Neural cell (in vitro differentiated cells): ENCODE results near the gene BEND5. TPM values are rescaled to one million over a fixed set of nuclear protein-coding genes. Genes with fewer than 3 reads are reported as not detected.

Source experiments
- H2AFZ ChIP-seq: fragments of 200-600, 300-800 bp; sonication (generic), shearing (Covaris generic); 2 replicates; pipeline ENCODE4 v1.6.0; 2014; ENCODE audit warnings: low read depth, mild to moderate bottlenecking, antibody characterized with exemption, low read length, moderate library complexity
- H3F3A ChIP-seq: fragments of 200-600 bp; shearing (Covaris generic); 2 replicates; pipeline ENCODE4 v1.6.1; 2016; ENCODE audit warnings: mild to moderate bottlenecking, moderate library complexity, mixed read lengths, antibody characterized with exemption, low read length; ENCODE audit not compliant: insufficient read depth, poor library complexity, severe bottlenecking
- H3K27ac ChIP-seq: fragments of 200-600, 300-800 bp; sonication (generic), shearing (Covaris generic); 2 replicates; pipeline ENCODE4 v1.5.1; 2014; ENCODE audit warnings: mild to moderate bottlenecking, low read length, moderate library complexity
- H3K27me3 ChIP-seq: fragments of 300-800, 200-600 bp; sonication (generic), shearing (Covaris generic); 2 replicates; pipeline ENCODE4 v1.6.0; 2014; ENCODE audit warnings: mild to moderate bottlenecking, low read depth, low read length, moderate library complexity; ENCODE audit not compliant: insufficient read depth
- H3K36me3 ChIP-seq: fragments of 300-800, 200-600 bp; sonication (generic), shearing (Covaris generic); 2 replicates; pipeline ENCODE4 v1.5.1; 2014; ENCODE audit warnings: mild to moderate bottlenecking, antibody characterized with exemption, low read length, moderate library complexity; ENCODE audit not compliant: insufficient read depth
- H3K4me2 ChIP-seq: fragments of 300-800, 200-600 bp; sonication (generic), shearing (Covaris generic); 2 replicates; pipeline ENCODE4 v1.6.0; 2014; ENCODE audit warnings: mild to moderate bottlenecking, low read length
- H3K4me3 ChIP-seq: fragments of 300-800, 200-600 bp; sonication (generic), shearing (Covaris generic); 2 replicates; pipeline ENCODE4 v1.5.1; 2014; ENCODE audit warnings: mild to moderate bottlenecking, low read length, moderate library complexity
- H3K79me2 ChIP-seq: fragments of 200-600 bp; shearing (Covaris generic); replicated peaks from 2 replicates; pipeline ENCODE4 v1.6.0; 2014; ENCODE audit warnings: mild to moderate bottlenecking, low read length, moderate library complexity; ENCODE audit not compliant: insufficient read depth
- H3K9ac ChIP-seq: fragments of 300-800, 200-600 bp; sonication (generic), shearing (Covaris generic); 2 replicates; pipeline ENCODE4 v1.6.1; 2016; ENCODE audit warnings: mild to moderate bottlenecking, low read length, mixed read lengths
- H3K9me2 ChIP-seq: fragments of 200-600 bp; shearing (Covaris generic); 2 replicates; pipeline ENCODE4 v1.6.1; 2016; ENCODE audit warnings: mild to moderate bottlenecking, low read length, mixed read lengths; ENCODE audit not compliant: insufficient read depth
- H3K9me3 ChIP-seq: fragments of 200-600, 300-800 bp; sonication (generic), shearing (Covaris generic); 2 replicates; pipeline ENCODE4 v1.6.1; 2016; ENCODE audit warnings: mild to moderate bottlenecking, mixed run types, low read length, moderate library complexity, mixed read lengths
- H4K20me1 ChIP-seq: fragments of 200-600 bp; shearing (Covaris generic); 2 replicates; pipeline ENCODE4 v1.6.1; 2016; ENCODE audit warnings: mild to moderate bottlenecking, mixed run types; ENCODE audit not compliant: insufficient read depth
- CTCF ChIP-seq: fragments of 450-650 bp; IDR thresholded peaks from 2 replicates; pipeline ENCODE4 v1.5.1; 2014; ENCODE audit warnings: antibody characterized with exemption, mild to moderate bottlenecking, moderate library complexity; ENCODE audit not compliant: poor library complexity, severe bottlenecking
- EP300 ChIP-seq: fragments of 450-650 bp; conservative IDR thresholded peaks from 2 replicates; pipeline ENCODE4 v1.6.1; 2014; ENCODE audit warnings: antibody characterized with exemption, mild to moderate bottlenecking, moderate library complexity; ENCODE audit not compliant: poor library complexity, severe bottlenecking
- EZH2 ChIP-seq: fragments of 200-600, 300-800 bp; shearing (Covaris generic), sonication (generic); IDR thresholded peaks from 2 replicates; pipeline ENCODE4 v1.6.1; 2014; ENCODE audit warnings: antibody characterized with exemption, low read length, borderline replicate concordance, mild to moderate bottlenecking; ENCODE audit not compliant: insufficient read depth, poor library complexity, severe bottlenecking
- MXI1 ChIP-seq: fragments of 450-650 bp; conservative IDR thresholded peaks from 2 replicates; pipeline ENCODE4 v1.6.1; 2014; ENCODE audit warnings: antibody characterized with exemption, mild to moderate bottlenecking; ENCODE audit not compliant: poor library complexity, severe bottlenecking
- POLR2AphosphoS5 ChIP-seq: IDR thresholded peaks from 2 replicates; pipeline ENCODE4 v1.6.1; 2012
- RAD21 ChIP-seq: fragments of 450-650 bp; conservative IDR thresholded peaks from 2 replicates; pipeline ENCODE4 v1.6.1; 2014; ENCODE audit warnings: antibody characterized with exemption, mild to moderate bottlenecking, moderate library complexity
- REST ChIP-seq: IDR thresholded peaks from 2 replicates; pipeline ENCODE4 v1.6.1; 2012; ENCODE audit warnings: borderline replicate concordance
- SMC3 ChIP-seq: fragments of 450-650 bp; conservative IDR thresholded peaks from 2 replicates; pipeline ENCODE4 v1.6.1; 2014; ENCODE audit warnings: antibody characterized with exemption, mild to moderate bottlenecking, moderate library complexity; ENCODE audit not compliant: poor library complexity
- TAF1 ChIP-seq: IDR thresholded peaks from 2 replicates; pipeline ENCODE4 v1.6.1; 2012; ENCODE audit warnings: low read depth
- polyA plus RNA-seq: library from polyadenylated mRNA; depleted of rRNA; stranded (reverse); fragments of >200 nt; gene quantifications from 2 replicates; pipeline ENCODE4 v1.2.3, GENCODE V29; 2014

BEND5 gene
- polyA plus RNA-seq, 1 donor from 2014 or later: 64.9 TPM

GRCh38 chr1:48710915-48711314 lies 65.8 kb downstream of the BEND5 start:
- Histone ChIP-seq H3K27ac (no peak overlapping the region), H3F3A (no peaks in the 10 kb centered on the region), H3K4me2 (no peak overlapping the region), H4K20me1 (no peaks in the 10 kb centered on the region), H3K9me2 (no peaks in the 10 kb centered on the region), H2AFZ (no peak overlapping the region), H3K27me3 (no peaks in the 10 kb centered on the region), H3K36me3 (no peaks in the 10 kb centered on the region), H3K4me3 (no peak overlapping the region), H3K79me2 (no peaks in the 10 kb centered on the region), H3K9ac (no peak overlapping the region), H3K9me3 (no peaks in the 10 kb centered on the region)
- TF ChIP-seq SMC3: no peak
- no peak for TF ChIP-seq EZH2
- no peak for TF ChIP-seq MXI1
- no peak for TF ChIP-seq TAF1
- no peak for TF ChIP-seq EP300
- TF ChIP-seq CTCF: no peak
- no peak for TF ChIP-seq POLR2AphosphoS5
- TF ChIP-seq RAD21: no peak
- no peak for TF ChIP-seq REST

GRCh38 chr1:48710318-48710717 lies 66.4 kb downstream of the BEND5 start:
- no peaks in the 10 kb centered on the region for H3K9me3 ChIP-seq
- no peak overlapping the region for H3K4me3 ChIP-seq
- H3K27me3 ChIP-seq: no peaks in the 10 kb centered on the region
- no peaks in the 10 kb centered on the region for H3K79me2 ChIP-seq
- H3K9me2 ChIP-seq: no peaks in the 10 kb centered on the region
- no peak overlapping the region for H3K9ac ChIP-seq
- H2AFZ ChIP-seq: no peak overlapping the region
- H3K27ac ChIP-seq: no peak overlapping the region
- TF ChIP-seq POLR2AphosphoS5 (no peak), MXI1 (no peak), EZH2 (no peak), RAD21 (no peak), TAF1 (no peak), REST (no peak), CTCF (no peak)
- no peaks in the 10 kb centered on the region for H3K36me3 ChIP-seq
- H3F3A ChIP-seq: no peaks in the 10 kb centered on the region
- no peak overlapping the region for H3K4me2 ChIP-seq
- H4K20me1 ChIP-seq: no peaks in the 10 kb centered on the region
